HL-60 (cell line): ENCODE data around the gene TANGO2.

Source experiments
- REST ChIP-seq: IDR thresholded peaks from 2 replicates; pipeline ENCODE4 v1.6.1; 2012; ENCODE audit warnings: low read depth; ENCODE audit not compliant: insufficient replicate concordance
- TF ChIP-seq, protein P1 (sequence below): IDR thresholded peaks from one replicate; pipeline ENCODE4 v1.5.1; 2011; ENCODE audit warnings: low read length, control low read depth, inconsistent platforms; ENCODE audit not compliant: insufficient read depth

GRCh38 chr22:20101638-20102037 lies 80.7 kb downstream of the TANGO2 start:
- TF ChIP-seq, protein P1, sequence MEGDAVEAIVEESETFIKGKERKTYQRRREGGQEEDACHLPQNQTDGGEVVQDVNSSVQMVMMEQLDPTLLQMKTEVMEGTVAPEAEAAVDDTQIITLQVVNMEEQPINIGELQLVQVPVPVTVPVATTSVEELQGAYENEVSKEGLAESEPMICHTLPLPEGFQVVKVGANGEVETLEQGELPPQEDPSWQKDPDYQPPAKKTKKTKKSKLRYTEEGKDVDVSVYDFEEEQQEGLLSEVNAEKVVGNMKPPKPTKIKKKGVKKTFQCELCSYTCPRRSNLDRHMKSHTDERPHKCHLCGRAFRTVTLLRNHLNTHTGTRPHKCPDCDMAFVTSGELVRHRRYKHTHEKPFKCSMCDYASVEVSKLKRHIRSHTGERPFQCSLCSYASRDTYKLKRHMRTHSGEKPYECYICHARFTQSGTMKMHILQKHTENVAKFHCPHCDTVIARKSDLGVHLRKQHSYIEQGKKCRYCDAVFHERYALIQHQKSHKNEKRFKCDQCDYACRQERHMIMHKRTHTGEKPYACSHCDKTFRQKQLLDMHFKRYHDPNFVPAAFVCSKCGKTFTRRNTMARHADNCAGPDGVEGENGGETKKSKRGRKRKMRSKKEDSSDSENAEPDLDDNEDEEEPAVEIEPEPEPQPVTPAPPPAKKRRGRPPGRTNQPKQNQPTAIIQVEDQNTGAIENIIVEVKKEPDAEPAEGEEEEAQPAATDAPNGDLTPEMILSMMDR: no peak
- no peak for TF ChIP-seq REST
